22Rv1 (cell line): ENCODE measurements around the gene TRAK1.

Experiments used
- H3K27ac ChIP-seq: fragments of 450-650 bp; 2 replicates; pipeline ENCODE4 v1.5.1; 2017
- ZFX ChIP-seq: fragments of 450-650 bp; IDR thresholded peaks from 2 replicates; pipeline ENCODE4 v1.6.1; 2017; ENCODE audit warnings: antibody characterized with exemption, borderline replicate concordance
- TF ChIP-seq, protein P1 (sequence below): fragments of 450-650 bp; IDR thresholded peaks from 2 replicates; pipeline ENCODE4 v1.5.1; 2017; ENCODE audit warnings: mild to moderate bottlenecking

The TRAK1 gene

DNA sequence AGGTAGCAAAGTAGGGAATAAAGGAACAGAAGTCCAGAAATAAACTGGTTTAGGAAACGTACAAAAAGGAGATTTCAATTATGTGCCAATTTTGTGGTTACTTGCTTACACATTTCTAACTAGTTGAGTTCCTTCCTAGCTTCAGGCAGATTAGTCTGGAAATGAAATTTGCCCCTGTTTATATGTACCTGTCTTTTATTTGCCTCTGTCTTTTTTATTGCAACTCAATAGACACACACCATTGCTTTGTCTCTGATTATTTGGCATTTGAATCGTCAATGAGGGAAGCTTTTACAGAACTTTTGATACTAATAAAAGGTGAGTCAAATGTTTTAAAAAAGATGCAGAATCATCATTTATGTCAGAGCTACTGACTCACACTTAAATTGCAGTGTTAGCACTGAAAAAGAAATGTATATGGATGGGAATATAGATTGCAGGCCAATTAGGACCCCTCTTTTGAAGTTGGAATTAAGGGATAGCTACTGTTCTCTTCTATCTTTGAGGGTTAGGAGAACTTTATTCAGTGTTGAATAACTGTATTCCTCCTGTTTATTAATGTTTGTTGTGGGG, 60.5 kb downstream of the TRAK1 start:
- TF ChIP-seq, protein P1, sequence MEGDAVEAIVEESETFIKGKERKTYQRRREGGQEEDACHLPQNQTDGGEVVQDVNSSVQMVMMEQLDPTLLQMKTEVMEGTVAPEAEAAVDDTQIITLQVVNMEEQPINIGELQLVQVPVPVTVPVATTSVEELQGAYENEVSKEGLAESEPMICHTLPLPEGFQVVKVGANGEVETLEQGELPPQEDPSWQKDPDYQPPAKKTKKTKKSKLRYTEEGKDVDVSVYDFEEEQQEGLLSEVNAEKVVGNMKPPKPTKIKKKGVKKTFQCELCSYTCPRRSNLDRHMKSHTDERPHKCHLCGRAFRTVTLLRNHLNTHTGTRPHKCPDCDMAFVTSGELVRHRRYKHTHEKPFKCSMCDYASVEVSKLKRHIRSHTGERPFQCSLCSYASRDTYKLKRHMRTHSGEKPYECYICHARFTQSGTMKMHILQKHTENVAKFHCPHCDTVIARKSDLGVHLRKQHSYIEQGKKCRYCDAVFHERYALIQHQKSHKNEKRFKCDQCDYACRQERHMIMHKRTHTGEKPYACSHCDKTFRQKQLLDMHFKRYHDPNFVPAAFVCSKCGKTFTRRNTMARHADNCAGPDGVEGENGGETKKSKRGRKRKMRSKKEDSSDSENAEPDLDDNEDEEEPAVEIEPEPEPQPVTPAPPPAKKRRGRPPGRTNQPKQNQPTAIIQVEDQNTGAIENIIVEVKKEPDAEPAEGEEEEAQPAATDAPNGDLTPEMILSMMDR = no peak
- no peak for TF ChIP-seq ZFX
- no peak overlapping the region for H3K27ac ChIP-seq

GRCh38 chr3:42152193-42152592, 61.0 kb downstream of the TRAK1 start:
- TF ChIP-seq, protein P1 = no peak
- no peak for TF ChIP-seq ZFX
- no peak overlapping the region for H3K27ac ChIP-seq

DNA sequence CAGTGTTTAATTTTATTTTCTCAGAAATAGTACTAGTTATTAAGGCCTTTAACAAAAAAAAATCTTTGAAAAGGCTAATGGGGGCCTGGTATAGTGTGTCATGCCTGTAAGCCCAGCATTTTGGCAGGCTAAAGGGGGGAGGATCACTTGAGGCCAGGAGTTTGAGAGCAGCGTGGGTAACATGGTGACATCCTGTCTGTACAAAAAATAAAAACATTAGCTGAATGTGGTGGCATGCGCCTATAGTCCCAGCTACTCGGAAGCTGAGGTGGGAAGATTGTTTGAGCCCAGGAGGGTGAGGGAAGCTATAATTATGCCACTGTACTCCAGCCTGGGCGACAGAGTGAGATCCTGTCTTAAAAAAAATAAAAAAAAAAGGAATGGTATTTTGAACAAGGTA, 61.9 kb downstream of the TRAK1 start:
- no peak overlapping the region for H3K27ac ChIP-seq
- no peak for TF ChIP-seq ZFX
- TF ChIP-seq, protein P1 = no peak

DNA sequence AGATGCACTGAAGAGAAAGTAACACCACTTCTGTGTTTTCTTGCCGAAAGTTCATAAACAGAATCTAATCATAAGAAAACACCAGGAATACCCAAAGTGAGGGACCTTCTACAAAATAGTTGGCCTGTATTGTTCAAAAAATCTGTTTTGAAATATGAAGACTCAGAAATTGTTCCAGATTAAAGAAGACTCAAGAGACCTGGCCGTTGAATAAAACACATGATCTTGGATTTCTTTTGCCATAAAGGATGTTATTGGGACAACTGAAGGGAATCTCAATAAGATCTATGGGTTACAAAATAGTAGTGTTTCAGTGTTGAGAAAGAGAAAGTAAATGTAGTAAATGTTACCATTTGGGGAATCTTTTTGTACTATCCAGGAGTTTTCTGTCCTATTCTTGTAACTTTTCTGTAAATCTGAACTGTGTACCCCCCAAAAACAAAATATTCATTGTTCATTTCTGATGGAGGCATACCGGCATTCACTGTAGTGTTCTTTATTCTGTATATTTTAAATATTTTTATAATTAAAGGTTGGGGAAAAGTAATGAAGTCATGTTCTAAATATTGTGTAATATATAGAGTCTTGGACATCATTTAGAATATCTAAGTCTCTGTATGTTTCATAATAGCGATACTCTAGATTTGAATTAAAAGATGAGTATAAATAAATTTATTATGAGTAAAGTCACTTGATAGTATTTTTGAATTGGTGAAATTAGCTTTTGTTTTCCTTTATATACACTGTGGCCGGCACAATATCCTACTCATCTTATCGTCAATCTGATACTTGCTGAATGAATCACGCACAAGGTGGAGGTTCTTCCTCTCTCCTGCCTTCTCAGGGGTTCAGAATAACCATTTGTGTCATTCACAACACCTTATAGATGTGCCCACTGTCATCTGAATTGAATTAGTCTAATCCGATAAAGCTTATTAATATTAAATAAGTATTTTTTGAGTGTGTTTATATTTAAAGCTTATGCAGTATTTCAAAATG, 66.7 kb downstream of the TRAK1 start:
- TF ChIP-seq, protein P1 = no peak
- no peak for TF ChIP-seq ZFX
- no peak overlapping the region for H3K27ac ChIP-seq

GRCh38 chr3:42159147-42159546, 68.0 kb downstream of the TRAK1 start:
- H3K27ac ChIP-seq = no peak overlapping the region
- TF ChIP-seq, protein P1 = no peak
- TF ChIP-seq ZFX = no peak

DNA sequence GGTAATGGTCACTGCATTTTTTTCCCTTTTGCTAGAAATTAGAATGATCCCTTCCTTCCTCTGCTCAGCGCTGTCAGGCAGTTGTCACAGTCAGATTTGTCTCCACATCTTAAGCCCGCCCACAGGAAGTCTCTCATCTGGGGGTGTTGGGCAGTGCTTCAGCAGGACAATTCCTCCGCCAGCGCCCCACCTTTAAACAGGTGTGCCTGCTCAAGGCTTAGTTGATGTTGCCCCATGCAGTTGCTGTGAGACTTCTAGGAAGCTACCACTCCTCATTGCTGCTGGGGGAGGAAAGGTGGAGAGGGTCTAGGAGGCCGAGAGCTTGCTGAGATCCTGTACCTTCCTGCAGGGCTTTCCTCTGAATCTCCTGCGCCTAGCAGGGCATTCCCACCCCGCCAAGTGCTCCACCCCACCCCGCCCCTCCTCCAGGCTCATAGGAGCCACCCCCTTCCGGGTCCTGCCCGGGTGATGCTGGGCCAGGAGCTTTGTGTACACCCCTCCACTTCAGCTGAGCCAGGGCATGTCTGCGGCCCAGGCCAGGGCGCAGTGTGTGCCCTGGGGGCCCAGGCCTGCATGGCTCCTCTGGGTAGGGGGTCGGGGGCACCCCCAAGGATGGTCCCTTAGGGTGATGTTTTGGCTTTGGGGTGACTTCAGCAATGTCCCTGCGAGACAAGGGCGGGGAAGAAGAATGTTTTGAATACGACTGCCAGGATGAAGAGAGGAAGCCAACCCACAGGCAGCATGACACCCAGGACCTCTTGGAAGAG, 68.7 kb downstream of the TRAK1 start:
- H3K27ac ChIP-seq = no peak overlapping the region
- no peak for TF ChIP-seq ZFX
- TF ChIP-seq, protein P1 = no peak
